Osteoblast (primary cell): ENCODE results near the gene TTC39B. TPM values are rescaled to one million over a fixed set of nuclear protein-coding genes. Genes with fewer than 3 reads are reported as not detected.

ENCODE experiments used
- DNase-seq: peaks from one replicate; pipeline ENCODE4 v3.0.0; 2011; ENCODE audit warnings: low spot score, mixed read lengths; ENCODE audit not compliant: insufficient read length; ENCODE audit errors: missing footprints
- H2AFZ ChIP-seq: 2 replicates; pipeline ENCODE4 v1.6.0; 2011; ENCODE audit warnings: mild to moderate bottlenecking, low read length
- H3K27ac ChIP-seq: 2 replicates; pipeline ENCODE4 v1.5.1; 2011; ENCODE audit warnings: mild to moderate bottlenecking, low read depth, low read length, moderate library complexity
- H3K27me3 ChIP-seq: 2 replicates; pipeline ENCODE4 v1.6.0; 2012; ENCODE audit warnings: mild to moderate bottlenecking, control low read depth, inconsistent platforms, low read length, moderate library complexity; ENCODE audit not compliant: insufficient read depth
- H3K36me3 ChIP-seq: 2 replicates; pipeline ENCODE4 v1.5.1; 2011; ENCODE audit warnings: mild to moderate bottlenecking, low read length, control low read depth, moderate library complexity; ENCODE audit not compliant: insufficient read depth
- H3K4me1 ChIP-seq: 2 replicates; pipeline ENCODE4 v1.5.1; 2011; ENCODE audit warnings: mild to moderate bottlenecking, low read length, control low read depth, moderate library complexity; ENCODE audit not compliant: insufficient read depth
- H3K4me2 ChIP-seq: 2 replicates; pipeline ENCODE4 v1.6.0; 2011; ENCODE audit warnings: mild to moderate bottlenecking, low read length; ENCODE audit not compliant: insufficient read depth
- H3K4me3 ChIP-seq: fragments of 200-600 bp; sonication (generic); 3 replicates; pipeline ENCODE4 v1.5.1; 2012; ENCODE audit warnings: mild to moderate bottlenecking, low read length, inconsistent platforms; ENCODE audit not compliant: insufficient read depth
- H3K79me2 ChIP-seq: 2 replicates; pipeline ENCODE4 v1.6.0; 2012; ENCODE audit warnings: mild to moderate bottlenecking, low read length, control low read depth, inconsistent platforms; ENCODE audit not compliant: insufficient read depth
- H3K9me3 ChIP-seq: 2 replicates; pipeline ENCODE4 v1.5.1; 2011; ENCODE audit warnings: low read depth, low read length, control low read depth
- H4K20me1 ChIP-seq: 2 replicates; pipeline ENCODE4 v1.6.0; 2012; ENCODE audit warnings: mild to moderate bottlenecking, low read length, control low read depth; ENCODE audit not compliant: insufficient read depth
- total RNA-seq: library from RNA; depleted of rRNA; stranded (reverse); fragments of >200 nt; gene quantifications from 2 replicates; pipeline ENCODE4 v1.2.3, GENCODE V29; 2012
- TF ChIP-seq, protein P1 (sequence below): IDR thresholded peaks from 2 replicates; pipeline ENCODE4 v1.5.1; 2011; ENCODE audit warnings: mild to moderate bottlenecking, low read depth, low read length, moderate library complexity; ENCODE audit errors: extremely low read depth

TTC39B gene
- total RNA-seq, 1 donor: 18.5 TPM

GRCh38 chr9:15176836-15177235 is 130.2 kb downstream of the TTC39B start:
- TF ChIP-seq, protein P1, sequence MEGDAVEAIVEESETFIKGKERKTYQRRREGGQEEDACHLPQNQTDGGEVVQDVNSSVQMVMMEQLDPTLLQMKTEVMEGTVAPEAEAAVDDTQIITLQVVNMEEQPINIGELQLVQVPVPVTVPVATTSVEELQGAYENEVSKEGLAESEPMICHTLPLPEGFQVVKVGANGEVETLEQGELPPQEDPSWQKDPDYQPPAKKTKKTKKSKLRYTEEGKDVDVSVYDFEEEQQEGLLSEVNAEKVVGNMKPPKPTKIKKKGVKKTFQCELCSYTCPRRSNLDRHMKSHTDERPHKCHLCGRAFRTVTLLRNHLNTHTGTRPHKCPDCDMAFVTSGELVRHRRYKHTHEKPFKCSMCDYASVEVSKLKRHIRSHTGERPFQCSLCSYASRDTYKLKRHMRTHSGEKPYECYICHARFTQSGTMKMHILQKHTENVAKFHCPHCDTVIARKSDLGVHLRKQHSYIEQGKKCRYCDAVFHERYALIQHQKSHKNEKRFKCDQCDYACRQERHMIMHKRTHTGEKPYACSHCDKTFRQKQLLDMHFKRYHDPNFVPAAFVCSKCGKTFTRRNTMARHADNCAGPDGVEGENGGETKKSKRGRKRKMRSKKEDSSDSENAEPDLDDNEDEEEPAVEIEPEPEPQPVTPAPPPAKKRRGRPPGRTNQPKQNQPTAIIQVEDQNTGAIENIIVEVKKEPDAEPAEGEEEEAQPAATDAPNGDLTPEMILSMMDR: no peak
- H3K27me3 ChIP-seq: no peaks in the 10 kb centered on the region
- H3K36me3 ChIP-seq: no peaks in the 10 kb centered on the region
- no peak overlapping the region for H2AFZ ChIP-seq
- no peak overlapping the region for H3K4me2 ChIP-seq
- DNase-seq: no peak
- H3K9me3 ChIP-seq: no peaks in the 10 kb centered on the region
- H3K4me1 ChIP-seq: no peaks in the 10 kb centered on the region
- H3K27ac ChIP-seq: no peak overlapping the region
- H3K79me2 ChIP-seq: no peaks in the 10 kb centered on the region
- no peaks in the 10 kb centered on the region for H4K20me1 ChIP-seq
- H3K4me3 ChIP-seq: no peak overlapping the region

DNA sequence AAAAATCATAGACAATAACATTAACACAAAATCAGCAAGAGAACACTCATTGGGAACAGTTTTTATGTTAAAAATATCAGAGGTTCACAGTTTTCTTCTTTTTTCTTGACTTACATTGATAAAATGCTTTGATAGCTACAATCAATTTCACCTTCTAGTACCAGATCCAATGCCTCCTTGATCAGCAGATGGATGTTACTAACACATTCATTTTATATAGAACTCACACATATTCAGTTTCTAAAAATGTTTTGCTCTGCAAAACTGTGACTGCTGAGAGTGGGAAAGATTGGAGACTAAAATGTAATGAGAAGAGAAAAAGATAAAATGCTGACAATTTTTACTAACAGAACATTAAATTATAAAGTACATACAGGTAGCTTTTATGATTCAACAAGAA is 143.1 kb downstream of the TTC39B start:
- no peaks in the 10 kb centered on the region for H3K79me2 ChIP-seq
- H3K27ac ChIP-seq: no peak overlapping the region
- H3K9me3 ChIP-seq: no peaks in the 10 kb centered on the region
- H2AFZ ChIP-seq: no peak overlapping the region
- no peak overlapping the region for H3K4me2 ChIP-seq
- TF ChIP-seq, protein P1: no peak
- DNase-seq: no peak
- no peaks in the 10 kb centered on the region for H3K27me3 ChIP-seq
- H3K4me1 ChIP-seq: peaks cover 14% of the 10 kb centered on the region
- no peaks in the 10 kb centered on the region for H3K36me3 ChIP-seq
- no peak overlapping the region for H3K4me3 ChIP-seq
- H4K20me1 ChIP-seq: no peaks in the 10 kb centered on the region

DNA sequence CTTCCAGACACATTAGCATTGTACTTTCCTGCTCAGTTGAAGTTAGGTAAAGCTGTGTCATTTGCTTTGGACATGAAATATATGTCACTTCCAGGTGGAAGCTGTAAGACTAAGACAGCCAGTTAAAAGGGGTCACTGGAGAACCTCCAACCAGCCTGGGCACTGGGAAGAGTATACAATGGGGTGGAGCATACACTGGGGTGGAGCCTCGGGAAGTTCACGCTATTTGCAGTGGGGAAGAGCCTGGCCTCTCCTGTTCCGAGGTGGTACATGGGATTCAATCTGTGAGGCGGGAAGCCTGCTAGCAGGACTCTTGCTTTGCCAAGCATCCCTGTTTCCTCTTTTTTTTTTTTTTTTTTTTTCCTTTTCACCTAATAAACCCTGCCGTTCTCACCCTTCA is 145.3 kb downstream of the TTC39B start:
- H3K9me3 ChIP-seq: no peaks in the 10 kb centered on the region

GRCh38 chr9:15160673-15161072 is 146.3 kb downstream of the TTC39B start:
- H3K4me3 ChIP-seq: no peak overlapping the region
- H3K36me3 ChIP-seq: no peaks in the 10 kb centered on the region
- H3K9me3 ChIP-seq: no peaks in the 10 kb centered on the region
- peaks cover 44% of the 10 kb centered on the region for H3K4me1 ChIP-seq
- no peaks in the 10 kb centered on the region for H3K79me2 ChIP-seq
- TF ChIP-seq, protein P1: no peak
- H3K4me2 ChIP-seq: no peak overlapping the region
- no peaks in the 10 kb centered on the region for H3K27me3 ChIP-seq
- no peaks in the 10 kb centered on the region for H4K20me1 ChIP-seq
- no peak overlapping the region for H2AFZ ChIP-seq
- H3K27ac ChIP-seq: peak overlapping the region; percentile 40
- DNase-seq: no peak

More for the DNA sequence above, 145.3 kb downstream of the TTC39B start:
- Histone ChIP-seq H3K36me3 (no peaks in the 10 kb centered on the region), H3K79me2 (no peaks in the 10 kb centered on the region), H3K27ac (no peak overlapping the region), H3K4me2 (no peak overlapping the region), H2AFZ (no peak overlapping the region), H3K4me1 (peaks cover 33% of the 10 kb centered on the region), H4K20me1 (no peaks in the 10 kb centered on the region), H3K27me3 (no peaks in the 10 kb centered on the region), H3K4me3 (no peak overlapping the region)
- TF ChIP-seq, protein P1: no peak
- no peak for DNase-seq
